Measurements from ENCODE around the gene BMPR1B.
"Not testable (repeated sequence)": the region's sequence is repeated elsewhere in the genome, so short reads cannot be mapped to it uniquely, and the experiment has no call there.

BMPR1B gene

DNA sequence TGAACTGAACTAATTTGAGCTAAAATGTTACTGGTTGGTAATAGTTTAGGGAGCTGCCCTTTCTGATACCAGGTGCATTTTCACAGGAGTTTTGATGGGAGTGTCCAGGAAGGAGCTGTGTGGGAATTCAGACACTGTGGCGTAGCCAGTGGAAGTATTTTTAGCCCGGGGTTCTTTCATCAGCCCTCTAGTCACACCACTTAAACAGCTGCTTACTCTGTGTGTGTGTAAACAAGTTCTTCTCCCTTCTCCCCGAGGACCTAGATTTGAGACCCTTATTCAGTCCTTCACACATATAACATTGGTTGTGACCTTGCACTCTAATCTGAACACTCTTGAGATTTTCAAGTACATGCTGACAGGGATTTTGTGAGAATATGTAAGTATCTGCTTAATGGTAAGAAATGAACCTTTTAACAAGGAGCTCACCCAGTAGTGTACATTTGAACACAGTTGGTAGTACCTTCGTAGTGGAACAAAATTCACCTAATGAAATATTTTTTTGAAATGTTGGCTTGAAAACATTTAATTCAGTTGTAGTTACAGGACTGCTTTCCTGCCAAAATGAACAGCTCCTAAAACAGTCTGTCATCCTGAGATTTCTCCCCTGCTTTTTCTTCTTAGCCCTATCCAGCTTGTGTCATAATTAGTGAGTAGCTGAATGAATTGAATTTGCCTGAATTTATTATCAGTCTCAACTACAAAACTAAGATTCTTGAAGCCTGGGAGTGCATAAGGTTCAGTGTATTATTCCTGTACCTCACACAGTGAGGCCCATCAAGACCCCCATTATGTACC is 61.8 kb downstream of the BMPR1B start:
- Mint-ChIP-seq H3K27ac (ENCODE audit: low read depth) (no peak overlapping the region), H3K4me3 (no peak overlapping the region), H3K27me3 (no peaks in the 10 kb centered on the region), H3K4me1 (no peaks in the 10 kb centered on the region), H3K36me3 (ENCODE audit: insufficient read depth) (no peaks in the 10 kb centered on the region), H3K9me3 (no peaks in the 10 kb centered on the region)
- no peak for ATAC-seq (replicated peaks; ENCODE audit: extremely low read depth, poor library complexity, severe bottlenecking)
- DNase-seq (ENCODE audit: low spot score in 2 of 2) = no peak

- Mint-ChIP-seq H3K36me3 (ENCODE audit: insufficient read depth) (no peaks in the 10 kb centered on the region), H3K27me3 (no peaks in the 10 kb centered on the region), H3K4me3 (no peak overlapping the region), H3K4me1 (no peaks in the 10 kb centered on the region), H3K9me3 (no peaks in the 10 kb centered on the region), H3K27ac (ENCODE audit: low read depth) (no peak overlapping the region)
- ATAC-seq (replicated peaks; ENCODE audit: extremely low read depth, poor library complexity, severe bottlenecking) (no peak), DNase-seq (ENCODE audit: low spot score in 2 of 2) (no peak)
Observed at GRCh38 chr4:94826206-94826605, 68.5 kb downstream of the BMPR1B start.

- DNase-seq (ENCODE audit: low spot score in 2 of 2) (no peak), ATAC-seq (replicated peaks; ENCODE audit: extremely low read depth, poor library complexity, severe bottlenecking) (no peak)
- no peak overlapping the region for H3K27ac Mint-ChIP-seq (ENCODE audit: low read depth)
- no peak overlapping the region for H3K4me3 Mint-ChIP-seq
- H3K9me3 Mint-ChIP-seq = no peaks in the 10 kb centered on the region
- no peaks in the 10 kb centered on the region for H3K27me3 Mint-ChIP-seq
- no peaks in the 10 kb centered on the region for H3K36me3 Mint-ChIP-seq (ENCODE audit: insufficient read depth)
- no peaks in the 10 kb centered on the region for H3K4me1 Mint-ChIP-seq
Observed at GRCh38 chr4:94827481-94828110, 69.8 kb downstream of the BMPR1B start.

DNA sequence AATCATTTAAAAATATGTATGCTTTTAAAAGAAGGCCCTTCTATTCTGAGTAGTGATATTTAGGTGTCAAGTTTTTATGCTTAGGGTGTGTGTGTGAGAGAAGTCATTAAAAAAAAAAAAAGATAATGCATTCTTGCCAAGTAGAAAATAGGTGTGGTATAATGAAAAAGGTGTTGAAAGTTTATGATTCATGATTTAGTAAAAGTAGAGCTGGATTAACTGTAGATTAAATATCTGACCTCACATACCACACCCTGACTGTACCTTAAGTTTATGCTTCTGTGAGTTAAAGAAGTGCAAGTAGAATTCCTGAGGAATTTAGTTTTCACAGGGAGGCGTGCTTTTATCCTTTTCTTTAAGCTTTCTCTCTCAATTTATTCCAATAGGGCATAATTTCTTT is 71.1 kb downstream of the BMPR1B start:
- Mint-ChIP-seq H3K27ac (ENCODE audit: low read depth) (no peak overlapping the region), H3K9me3 (no peaks in the 10 kb centered on the region), H3K27me3 (no peaks in the 10 kb centered on the region), H3K36me3 (ENCODE audit: insufficient read depth) (no peaks in the 10 kb centered on the region), H3K4me1 (no peaks in the 10 kb centered on the region), H3K4me3 (no peak overlapping the region)
- no peak for DNase-seq (ENCODE audit: low spot score in 2 of 2)
- ATAC-seq (replicated peaks; ENCODE audit: extremely low read depth, poor library complexity, severe bottlenecking) = no peak

GRCh38 chr4:94831607-94832006 is 73.9 kb downstream of the BMPR1B start:
- ATAC-seq (replicated peaks; ENCODE audit: extremely low read depth, poor library complexity, severe bottlenecking) (no peak), DNase-seq (ENCODE audit: low spot score in 2 of 2) (no peak)
- Mint-ChIP-seq H3K36me3 (ENCODE audit: insufficient read depth) (no peaks in the 10 kb centered on the region), H3K9me3 (no peaks in the 10 kb centered on the region), H3K4me3 (no peak overlapping the region), H3K4me1 (no peaks in the 10 kb centered on the region), H3K27me3 (no peaks in the 10 kb centered on the region), H3K27ac (ENCODE audit: low read depth) (no peak overlapping the region)

DNA sequence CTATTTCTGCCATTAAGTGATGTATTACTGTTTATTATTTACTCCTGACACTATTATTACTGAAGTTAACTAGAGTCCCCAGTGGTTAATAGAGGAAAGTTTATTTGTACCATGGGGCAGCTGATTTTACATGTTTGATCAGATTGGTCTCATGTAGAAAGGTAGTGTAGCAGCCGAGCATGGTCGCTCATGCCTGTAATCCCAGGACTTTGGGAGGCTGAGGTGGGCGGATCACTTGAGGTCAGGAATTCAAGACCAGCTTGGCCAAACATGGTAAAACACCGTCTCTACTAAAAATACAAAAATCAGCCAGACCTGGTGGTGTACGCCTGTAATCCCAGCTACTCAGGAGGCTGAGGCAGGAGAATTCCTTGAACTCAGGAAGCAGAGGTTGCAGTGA is 74.6 kb downstream of the BMPR1B start:
- not testable (repeated sequence) for H3K4me1 Mint-ChIP-seq; H3K36me3 Mint-ChIP-seq (ENCODE audit: insufficient read depth); H3K27ac Mint-ChIP-seq (ENCODE audit: low read depth); DNase-seq (ENCODE audit: low spot score in 2 of 2); H3K27me3 Mint-ChIP-seq; ATAC-seq (replicated peaks; ENCODE audit: extremely low read depth, poor library complexity, severe bottlenecking); H3K4me3 Mint-ChIP-seq; H3K9me3 Mint-ChIP-seq

DNA sequence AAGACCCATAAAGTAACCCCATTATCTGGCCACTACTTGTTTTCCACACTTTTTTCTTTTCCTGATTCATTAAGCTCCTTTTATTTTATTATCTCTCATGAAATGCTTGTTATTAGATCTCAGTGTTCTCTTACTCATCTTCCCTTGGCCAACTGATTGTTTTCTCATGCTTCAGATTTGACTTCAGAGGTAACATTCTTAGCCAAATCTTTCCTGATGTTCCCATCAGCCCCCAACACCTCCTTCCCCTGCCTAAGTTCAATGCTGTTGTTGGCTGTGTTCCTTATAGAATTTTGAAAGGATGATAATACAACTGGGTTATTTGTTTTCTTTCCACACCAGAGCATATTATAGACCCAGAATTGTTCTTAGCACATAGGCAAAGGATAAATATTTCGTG is 75.6 kb downstream of the BMPR1B start:
- DNase-seq (ENCODE audit: low spot score in 2 of 2) (no peak), ATAC-seq (replicated peaks; ENCODE audit: extremely low read depth, poor library complexity, severe bottlenecking) (no peak)
- Mint-ChIP-seq H3K27me3 (no peaks in the 10 kb centered on the region), H3K27ac (ENCODE audit: low read depth) (no peak overlapping the region), H3K4me1 (no peaks in the 10 kb centered on the region), H3K36me3 (ENCODE audit: insufficient read depth) (no peaks in the 10 kb centered on the region), H3K4me3 (no peak overlapping the region), H3K9me3 (no peaks in the 10 kb centered on the region)

- DNase-seq (ENCODE audit: low spot score in 2 of 2) = no peak
- Mint-ChIP-seq H3K4me3 (no peak overlapping the region), H3K27ac (ENCODE audit: low read depth) (no peak overlapping the region), H3K9me3 (no peaks in the 10 kb centered on the region), H3K4me1 (no peaks in the 10 kb centered on the region), H3K27me3 (no peaks in the 10 kb centered on the region), H3K36me3 (ENCODE audit: insufficient read depth) (no peaks in the 10 kb centered on the region)
- no peak for ATAC-seq (replicated peaks; ENCODE audit: extremely low read depth, poor library complexity, severe bottlenecking)
Observed at GRCh38 chr4:94834501-94834900, 76.7 kb downstream of the BMPR1B start.

- not testable (repeated sequence) for H3K36me3 Mint-ChIP-seq (ENCODE audit: insufficient read depth); H3K27ac Mint-ChIP-seq (ENCODE audit: low read depth); H3K4me1 Mint-ChIP-seq; H3K4me3 Mint-ChIP-seq; DNase-seq (ENCODE audit: low spot score in 2 of 2); H3K27me3 Mint-ChIP-seq; H3K9me3 Mint-ChIP-seq; ATAC-seq (replicated peaks; ENCODE audit: extremely low read depth, poor library complexity, severe bottlenecking)
Observed at GRCh38 chr4:94841166-94841863, 83.6 kb downstream of the BMPR1B start.

GRCh38 chr4:94841864-94842221 is 84.1 kb downstream of the BMPR1B start:
- H3K4me1 Mint-ChIP-seq = no peaks in the 10 kb centered on the region
- no peaks in the 10 kb centered on the region for H3K27me3 Mint-ChIP-seq
- H3K27ac Mint-ChIP-seq (ENCODE audit: low read depth) = no peak overlapping the region
- H3K36me3 Mint-ChIP-seq (ENCODE audit: insufficient read depth) = no peaks in the 10 kb centered on the region
- no peak overlapping the region for H3K4me3 Mint-ChIP-seq
- no peak for ATAC-seq (replicated peaks; ENCODE audit: extremely low read depth, poor library complexity, severe bottlenecking)
- no peak for DNase-seq (ENCODE audit: low spot score in 2 of 2)
- H3K9me3 Mint-ChIP-seq = no peaks in the 10 kb centered on the region

- Mint-ChIP-seq H3K4me1 (no peaks in the 10 kb centered on the region), H3K4me3 (no peak overlapping the region), H3K27me3 (no peaks in the 10 kb centered on the region), H3K9me3 (no peaks in the 10 kb centered on the region), H3K36me3 (ENCODE audit: insufficient read depth) (no peaks in the 10 kb centered on the region), H3K27ac (ENCODE audit: low read depth) (no peak overlapping the region)
- ATAC-seq (replicated peaks; ENCODE audit: extremely low read depth, poor library complexity, severe bottlenecking) (no peak), DNase-seq (ENCODE audit: low spot score in 2 of 2) (no peak)
Observed at GRCh38 chr4:94843216-94843615, 85.5 kb downstream of the BMPR1B start.

DNA sequence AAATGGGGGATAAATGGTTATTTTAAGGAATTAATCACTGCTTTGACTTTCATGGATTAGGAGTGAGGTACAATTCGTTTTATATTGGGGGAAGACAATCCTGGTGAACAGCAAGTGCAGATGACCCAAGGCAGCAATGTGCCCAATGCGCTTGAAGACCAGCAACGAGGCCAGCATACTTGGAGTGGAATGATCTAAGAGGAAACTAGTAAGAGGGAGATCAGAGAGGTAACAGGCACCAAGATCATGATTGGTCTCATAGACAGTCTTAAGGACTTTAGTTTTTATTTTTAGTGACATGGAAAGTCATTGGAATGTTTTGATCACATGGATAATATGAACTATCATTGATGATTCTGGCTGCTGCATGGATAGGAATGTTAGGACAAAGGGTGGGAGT is 90.6 kb downstream of the BMPR1B start:
- no peak for ATAC-seq (replicated peaks; ENCODE audit: extremely low read depth, poor library complexity, severe bottlenecking)
- Mint-ChIP-seq H3K36me3 (ENCODE audit: insufficient read depth) (no peaks in the 10 kb centered on the region), H3K4me1 (no peaks in the 10 kb centered on the region), H3K27ac (ENCODE audit: low read depth) (no peak overlapping the region), H3K9me3 (no peaks in the 10 kb centered on the region), H3K4me3 (no peak overlapping the region), H3K27me3 (no peaks in the 10 kb centered on the region)
- no peak for DNase-seq (ENCODE audit: low spot score in 2 of 2)

- no peak for DNase-seq (ENCODE audit: low spot score in 2 of 2)
- no peaks in the 10 kb centered on the region for H3K4me1 Mint-ChIP-seq
Observed at GRCh38 chr4:94849901-94850300, 92.1 kb downstream of the BMPR1B start.

More at GRCh38 chr4:94849901-94850300, 92.1 kb downstream of the BMPR1B start:
- Mint-ChIP-seq H3K27ac (ENCODE audit: low read depth) (no peak overlapping the region), H3K4me3 (no peak overlapping the region), H3K36me3 (ENCODE audit: insufficient read depth) (no peaks in the 10 kb centered on the region), H3K27me3 (no peaks in the 10 kb centered on the region), H3K9me3 (no peaks in the 10 kb centered on the region)
- no peak for ATAC-seq (replicated peaks; ENCODE audit: extremely low read depth, poor library complexity, severe bottlenecking)

All from central memory CD8-positive, alpha-beta T cell (primary cell).